SK-N-SH treated with all-trans-retinoic acid at 6 μM for 48 hours (cell line): ENCODE data around the gene TACR1.

ENCODE experiments used
- ATAC-seq: fragments of 200-7000 bp; cut with Tn5 transposase; 3 replicates; pipeline ENCODE4 v1.9.1; 2020; ENCODE audit warnings: mild to moderate bottlenecking, moderate library complexity
- ARNTL ChIP-seq: fragments of 450-650 bp; formaldehyde crosslinking; IDR thresholded peaks from 2 replicates; pipeline ENCODE4 v1.5.0; 2020; ENCODE audit warnings: low read depth, mild to moderate bottlenecking, moderate library complexity, borderline replicate concordance
- BACH2 ChIP-seq: fragments of 250-450 bp; sonication (Bioruptor Pico); IDR thresholded peaks from 2 replicates; pipeline ENCODE4 v1.9.0; 2021; ENCODE audit warnings: mild to moderate bottlenecking, borderline replicate concordance
- ESRRG ChIP-seq: fragments of 250-450 bp; sonication (Bioruptor Pico); IDR thresholded peaks from 2 replicates; pipeline ENCODE4 v1.6.1; 2021; ENCODE audit warnings: mild to moderate bottlenecking
- GLIS3 ChIP-seq: fragments of 250-450 bp; sonication (Bioruptor Pico); IDR thresholded peaks from 2 replicates; pipeline ENCODE4 v1.5.0; 2020; ENCODE audit warnings: mild to moderate bottlenecking, moderate library complexity
- ISL1 ChIP-seq: fragments of 250-450 bp; sonication (Bioruptor Pico); IDR thresholded peaks from 2 replicates; pipeline ENCODE4 v2.1.2; 2022; ENCODE audit warnings: mild to moderate bottlenecking, moderate library complexity
- OSR1 ChIP-seq: fragments of 250-450 bp; sonication (Bioruptor Pico); IDR thresholded peaks from 2 replicates; pipeline ENCODE4 v1.8.0; 2022; ENCODE audit warnings: moderate library complexity, mild to moderate bottlenecking, inconsistent platforms
- PPARA ChIP-seq: fragments of 250-450 bp; sonication (Bioruptor Pico); IDR thresholded peaks from 2 replicates; pipeline ENCODE4 v1.5.0; 2020; ENCODE audit warnings: mild to moderate bottlenecking, borderline replicate concordance
- RARB ChIP-seq: fragments of 250-450 bp; sonication (Bioruptor Pico); IDR thresholded peaks from 2 replicates; pipeline ENCODE4 v1.8.0; 2021; ENCODE audit warnings: mild to moderate bottlenecking, moderate library complexity
- SNAI2 ChIP-seq: fragments of 250-450 bp; sonication (Bioruptor Pico); IDR thresholded peaks from 2 replicates; pipeline ENCODE4 v1.5.0; 2020; ENCODE audit warnings: mild to moderate bottlenecking, moderate library complexity
- TCF4 ChIP-seq: fragments of 250-450 bp; sonication (Bioruptor Pico); IDR thresholded peaks from 2 replicates; pipeline ENCODE4 v1.8.0; 2021; ENCODE audit warnings: mild to moderate bottlenecking, moderate library complexity, borderline replicate concordance
- TSHZ2 ChIP-seq: fragments of 250-450 bp; sonication (Bioruptor Pico); IDR thresholded peaks from 2 replicates; pipeline ENCODE4 v1.5.0; 2020; ENCODE audit warnings: mild to moderate bottlenecking, moderate library complexity
- ZC3H10 ChIP-seq: fragments of 250-450 bp; sonication (Bioruptor Pico); IDR thresholded peaks from 2 replicates; pipeline ENCODE4 v1.5.1; 2021; ENCODE audit warnings: mild to moderate bottlenecking, moderate library complexity
- ZFP3 ChIP-seq: fragments of 250-450 bp; sonication (Bioruptor Pico); IDR thresholded peaks from 2 replicates; pipeline ENCODE4 v1.5.0; 2020; ENCODE audit warnings: mild to moderate bottlenecking, moderate library complexity
- ZFP30 ChIP-seq: fragments of 450-650 bp; formaldehyde crosslinking; IDR thresholded peaks from 2 replicates; pipeline ENCODE4 v1.5.0; 2022; ENCODE audit warnings: mild to moderate bottlenecking, moderate library complexity
- ZNF70 ChIP-seq: fragments of 450-650 bp; formaldehyde crosslinking; IDR thresholded peaks from 2 replicates; pipeline ENCODE4 v1.5.0; 2020; ENCODE audit warnings: mild to moderate bottlenecking, moderate library complexity
- ZNF8 ChIP-seq: fragments of 450-650 bp; formaldehyde crosslinking; IDR thresholded peaks from 2 replicates; pipeline ENCODE4 v1.5.0; 2020; ENCODE audit warnings: mild to moderate bottlenecking, moderate library complexity
- TF ChIP-seq, protein P1 (sequence below): fragments of 250-450 bp; sonication (Bioruptor Pico); IDR thresholded peaks from 2 replicates; pipeline ENCODE4 v1.8.0; 2020; ENCODE audit warnings: mild to moderate bottlenecking, moderate library complexity, borderline replicate concordance
- TF ChIP-seq, protein P2 (sequence below): fragments of 250-450 bp; sonication (Bioruptor Pico); IDR thresholded peaks from 2 replicates; pipeline ENCODE4 v1.5.1; 2021; ENCODE audit warnings: mild to moderate bottlenecking, moderate library complexity
- TF ChIP-seq, protein P3 (sequence below): fragments of 250-450 bp; sonication (Bioruptor Pico); IDR thresholded peaks from 2 replicates; pipeline ENCODE4 v1.8.0; 2021; ENCODE audit warnings: low read depth, mild to moderate bottlenecking, moderate library complexity, borderline replicate concordance
- TF ChIP-seq, protein P4 (sequence below): fragments of 250-450 bp; sonication (Bioruptor Pico); IDR thresholded peaks from 2 replicates; pipeline ENCODE4 v1.5.1; 2020; ENCODE audit warnings: low read depth, mild to moderate bottlenecking, moderate library complexity

The TACR1 gene

DNA sequence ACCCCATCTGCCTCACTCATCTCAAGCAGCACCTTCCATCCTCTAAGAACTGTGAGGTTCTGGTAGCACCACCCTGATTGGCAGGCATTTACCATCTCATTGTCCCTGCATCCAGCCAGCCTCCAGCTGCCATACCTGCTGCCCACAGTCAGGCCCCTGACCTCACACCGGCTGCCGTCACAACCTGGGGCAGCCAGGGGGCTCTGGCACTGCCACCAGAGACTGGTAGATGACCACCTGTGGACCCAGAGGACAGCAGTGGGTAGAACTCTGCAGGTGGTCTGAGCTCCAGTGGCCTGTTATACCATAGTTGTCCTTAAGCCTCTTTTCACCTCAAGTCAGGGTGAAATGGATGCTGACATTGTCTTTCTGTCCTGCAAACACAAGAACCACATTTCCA is 171.4 kb downstream of the TACR1 start:
- TF ChIP-seq, protein P1, sequence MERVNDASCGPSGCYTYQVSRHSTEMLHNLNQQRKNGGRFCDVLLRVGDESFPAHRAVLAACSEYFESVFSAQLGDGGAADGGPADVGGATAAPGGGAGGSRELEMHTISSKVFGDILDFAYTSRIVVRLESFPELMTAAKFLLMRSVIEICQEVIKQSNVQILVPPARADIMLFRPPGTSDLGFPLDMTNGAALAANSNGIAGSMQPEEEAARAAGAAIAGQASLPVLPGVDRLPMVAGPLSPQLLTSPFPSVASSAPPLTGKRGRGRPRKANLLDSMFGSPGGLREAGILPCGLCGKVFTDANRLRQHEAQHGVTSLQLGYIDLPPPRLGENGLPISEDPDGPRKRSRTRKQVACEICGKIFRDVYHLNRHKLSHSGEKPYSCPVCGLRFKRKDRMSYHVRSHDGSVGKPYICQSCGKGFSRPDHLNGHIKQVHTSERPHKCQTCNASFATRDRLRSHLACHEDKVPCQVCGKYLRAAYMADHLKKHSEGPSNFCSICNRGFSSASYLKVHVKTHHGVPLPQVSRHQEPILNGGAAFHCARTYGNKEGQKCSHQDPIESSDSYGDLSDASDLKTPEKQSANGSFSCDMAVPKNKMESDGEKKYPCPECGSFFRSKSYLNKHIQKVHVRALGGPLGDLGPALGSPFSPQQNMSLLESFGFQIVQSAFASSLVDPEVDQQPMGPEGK (CRISPR knock-in tag): no peak
- TF ChIP-seq ZFP30 (CRISPR knock-in tag) (no peak), BACH2 (CRISPR knock-in tag) (no peak), GLIS3 (CRISPR knock-in tag) (no peak), ZFP3 (CRISPR knock-in tag) (no peak), ZNF70 (CRISPR knock-in tag) (no peak), ARNTL (CRISPR knock-in tag) (no peak), ESRRG (CRISPR knock-in tag) (no peak), ZC3H10 (no peak), PPARA (CRISPR knock-in tag) (no peak), SNAI2 (CRISPR knock-in tag) (no peak), RARB (CRISPR knock-in tag) (no peak), TSHZ2 (CRISPR knock-in tag) (no peak)
- TF ChIP-seq, protein P2, sequence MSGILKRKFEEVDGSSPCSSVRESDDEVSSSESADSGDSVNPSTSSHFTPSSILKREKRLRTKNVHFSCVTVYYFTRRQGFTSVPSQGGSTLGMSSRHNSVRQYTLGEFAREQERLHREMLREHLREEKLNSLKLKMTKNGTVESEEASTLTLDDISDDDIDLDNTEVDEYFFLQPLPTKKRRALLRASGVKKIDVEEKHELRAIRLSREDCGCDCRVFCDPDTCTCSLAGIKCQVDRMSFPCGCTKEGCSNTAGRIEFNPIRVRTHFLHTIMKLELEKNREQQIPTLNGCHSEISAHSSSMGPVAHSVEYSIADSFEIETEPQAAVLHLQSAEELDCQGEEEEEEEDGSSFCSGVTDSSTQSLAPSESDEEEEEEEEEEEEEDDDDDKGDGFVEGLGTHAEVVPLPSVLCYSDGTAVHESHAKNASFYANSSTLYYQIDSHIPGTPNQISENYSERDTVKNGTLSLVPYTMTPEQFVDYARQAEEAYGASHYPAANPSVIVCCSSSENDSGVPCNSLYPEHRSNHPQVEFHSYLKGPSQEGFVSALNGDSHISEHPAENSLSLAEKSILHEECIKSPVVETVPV (CRISPR knock-in tag): no peak
- TF ChIP-seq, protein P3, sequence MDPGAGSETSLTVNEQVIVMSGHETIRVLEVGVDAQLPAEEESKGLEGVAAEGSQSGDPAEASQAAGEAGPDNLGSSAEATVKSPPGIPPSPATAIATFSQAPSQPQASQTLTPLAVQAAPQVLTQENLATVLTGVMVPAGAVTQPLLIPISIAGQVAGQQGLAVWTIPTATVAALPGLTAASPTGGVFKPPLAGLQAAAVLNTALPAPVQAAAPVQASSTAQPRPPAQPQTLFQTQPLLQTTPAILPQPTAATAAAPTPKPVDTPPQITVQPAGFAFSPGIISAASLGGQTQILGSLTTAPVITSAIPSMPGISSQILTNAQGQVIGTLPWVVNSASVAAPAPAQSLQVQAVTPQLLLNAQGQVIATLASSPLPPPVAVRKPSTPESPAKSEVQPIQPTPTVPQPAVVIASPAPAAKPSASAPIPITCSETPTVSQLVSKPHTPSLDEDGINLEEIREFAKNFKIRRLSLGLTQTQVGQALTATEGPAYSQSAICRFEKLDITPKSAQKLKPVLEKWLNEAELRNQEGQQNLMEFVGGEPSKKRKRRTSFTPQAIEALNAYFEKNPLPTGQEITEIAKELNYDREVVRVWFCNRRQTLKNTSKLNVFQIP (CRISPR knock-in tag): no peak
- TF ChIP-seq, protein P4, sequence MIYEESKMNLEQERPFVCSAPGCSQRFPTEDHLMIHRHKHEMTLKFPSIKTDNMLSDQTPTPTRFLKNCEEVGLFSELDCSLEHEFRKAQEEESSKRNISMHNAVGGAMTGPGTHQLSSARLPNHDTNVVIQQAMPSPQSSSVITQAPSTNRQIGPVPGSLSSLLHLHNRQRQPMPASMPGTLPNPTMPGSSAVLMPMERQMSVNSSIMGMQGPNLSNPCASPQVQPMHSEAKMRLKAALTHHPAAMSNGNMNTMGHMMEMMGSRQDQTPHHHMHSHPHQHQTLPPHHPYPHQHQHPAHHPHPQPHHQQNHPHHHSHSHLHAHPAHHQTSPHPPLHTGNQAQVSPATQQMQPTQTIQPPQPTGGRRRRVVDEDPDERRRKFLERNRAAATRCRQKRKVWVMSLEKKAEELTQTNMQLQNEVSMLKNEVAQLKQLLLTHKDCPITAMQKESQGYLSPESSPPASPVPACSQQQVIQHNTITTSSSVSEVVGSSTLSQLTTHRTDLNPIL (CRISPR knock-in tag): no peak
- TF ChIP-seq, all 23 proteins: peak for 0
- no peak for ATAC-seq

GRCh38 chr2:75025633-75026380 is 173.5 kb downstream of the TACR1 start:
- ATAC-seq: no peak
- TF ChIP-seq BACH2 (CRISPR knock-in tag) (no peak), ZC3H10 (no peak), TCF4 (CRISPR knock-in tag) (no peak), ARNTL (CRISPR knock-in tag) (no peak), ZNF8 (no peak), ISL1 (CRISPR knock-in tag) (no peak), OSR1 (CRISPR knock-in tag) (no peak), SNAI2 (CRISPR knock-in tag) (no peak)
- TF ChIP-seq, protein P2 (CRISPR knock-in tag): no peak
- TF ChIP-seq, protein P4 (CRISPR knock-in tag): no peak
